Spleen (tissue), 7 donors: ENCODE measurements around the gene CLDN24.

Experiments
- CTCF ChIP-seq, 11 experiments: fragments of 200-600 bp in 7 of 11; fragments of 450-650 bp in 4 of 11; sonication (generic) in 4 of 11; IDR thresholded peaks in 8 of 11; conservative IDR thresholded peaks in 3 of 11; 1 replicate in 7 of 11; 2 replicates in 4 of 11; pipeline versions ENCODE4 v1.4.0 to v1.8.0; 2016 to 2021; ENCODE audit warnings: antibody characterized with exemption in 11 of 11, inconsistent platforms in 4 of 11, mild to moderate bottlenecking in 1 of 11
- POLR2A ChIP-seq, 3 donors: fragments of 450-650 bp; IDR thresholded peaks; one replicate each; pipeline ENCODE4 v1.5.1; 2017; ENCODE audit warnings: antibody characterized with exemption in 3 of 3, mild to moderate bottlenecking in 1 of 3
- POLR2AphosphoS5 ChIP-seq, 3 donors: sonication (generic); formaldehyde crosslinking; IDR thresholded peaks; one replicate each; pipeline ENCODE4 v1.5.1; 2017; ENCODE audit warnings: antibody characterized with exemption in 3 of 3
- donor health status: DM: no; HTN: no; CAD: no; lungs with moderate emphysema.
- donor health status: DM: no; HTN: no; CAD: no.
- donor health status: DM: no; HTN: no; CAD: no.

- no peak for TF ChIP-seq POLR2A (IDR thresholded peaks at IDR 0.05)
- no peak for TF ChIP-seq CTCF (IDR thresholded peaks at IDR 0.05 in 8 of 11, conservative IDR thresholded peaks at IDR 0.05 in 3 of 11)
- no peak for TF ChIP-seq POLR2AphosphoS5 (IDR thresholded peaks at IDR 0.05)
Observed at GRCh38 chr4:183284258-183284785, 37.9 kb downstream of the CLDN24 start.
